HG03066 (cell line): ENCODE measurements around the gene SPEF2.

Source experiments
- ATAC-seq: cut with Tn5 transposase; IDR thresholded peaks from one replicate; pipeline ENCODE4 v1.9.1; 2021; ENCODE audit warnings: low read depth; ENCODE audit not compliant: unreplicated experiment

The SPEF2 gene

DNA sequence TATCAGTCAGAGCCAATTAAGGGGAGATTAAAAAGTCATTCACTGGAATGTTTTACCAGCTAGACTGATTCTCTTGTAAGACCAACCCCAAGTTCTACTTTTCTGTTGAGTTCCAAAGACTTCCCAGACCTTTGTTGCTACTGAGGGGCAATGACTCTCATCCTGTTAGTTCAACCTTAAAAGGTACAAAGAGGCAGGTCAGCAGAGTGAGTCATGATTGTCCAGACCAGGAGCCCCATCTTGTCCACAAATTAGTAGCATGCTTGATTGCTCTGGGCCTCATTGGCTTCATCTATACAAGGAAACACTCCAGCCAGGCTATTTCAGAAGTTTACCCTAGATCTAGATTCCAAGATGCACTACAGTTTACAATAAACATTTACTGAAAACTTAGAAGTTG lies 159.1 kb downstream of the SPEF2 start:
- no peak for ATAC-seq

DNA sequence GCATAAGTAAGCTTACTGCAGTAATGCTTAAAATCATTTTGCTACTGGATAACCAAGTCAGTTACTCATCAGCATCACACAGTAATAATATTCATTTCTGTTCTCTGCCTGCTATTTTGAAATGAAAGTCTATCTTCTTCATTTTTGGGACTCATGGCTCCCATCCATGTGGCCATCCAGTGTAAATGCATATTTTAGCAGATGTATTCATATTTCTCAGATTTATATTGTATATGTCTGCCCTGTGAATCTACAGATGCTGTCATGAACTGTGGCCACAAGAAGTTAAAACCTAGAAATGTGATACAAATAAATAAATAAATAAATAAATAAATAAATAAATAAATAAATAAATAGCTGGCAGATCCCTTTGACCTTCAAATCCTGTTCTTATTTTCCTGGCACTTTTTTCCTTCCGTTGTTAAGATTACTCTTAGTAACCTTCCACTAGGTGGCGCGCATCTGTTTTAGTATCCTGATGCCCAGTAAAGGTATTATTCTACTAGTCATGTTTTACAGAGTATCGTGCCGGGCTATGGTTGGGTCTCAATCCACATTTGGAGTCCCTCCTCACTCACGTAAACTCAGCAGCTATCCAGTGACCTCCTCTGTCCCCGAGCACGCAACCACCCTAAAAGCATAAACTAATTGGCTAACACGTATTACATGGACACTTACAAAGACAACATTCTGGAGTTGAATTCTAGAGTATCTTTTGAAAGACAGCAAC lies 159.9 kb downstream of the SPEF2 start:
- no peak for ATAC-seq

DNA sequence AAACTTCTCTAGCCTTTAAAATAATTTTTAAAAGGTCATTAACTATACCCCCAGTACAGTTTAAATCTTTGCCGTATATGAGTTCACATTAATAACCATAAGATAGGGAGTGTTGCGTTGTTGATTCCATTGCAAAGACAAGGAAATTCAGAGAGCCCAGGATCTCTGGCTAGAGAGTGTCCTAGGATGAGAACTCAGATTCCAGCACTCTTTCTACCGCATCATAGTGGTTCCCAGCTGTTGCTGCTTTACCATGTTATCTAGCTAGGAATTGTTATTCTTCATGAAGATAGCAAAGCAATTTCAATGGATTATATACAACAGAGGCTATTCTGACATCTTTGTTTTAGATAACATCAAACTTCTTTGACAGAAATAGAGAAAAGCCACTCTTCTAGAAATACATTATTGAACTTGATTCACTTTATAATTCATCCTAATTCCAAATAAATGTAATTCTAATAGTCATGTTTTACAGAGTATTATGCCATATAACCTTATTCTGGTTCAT lies 160.7 kb downstream of the SPEF2 start:
- ATAC-seq, result no peak

DNA sequence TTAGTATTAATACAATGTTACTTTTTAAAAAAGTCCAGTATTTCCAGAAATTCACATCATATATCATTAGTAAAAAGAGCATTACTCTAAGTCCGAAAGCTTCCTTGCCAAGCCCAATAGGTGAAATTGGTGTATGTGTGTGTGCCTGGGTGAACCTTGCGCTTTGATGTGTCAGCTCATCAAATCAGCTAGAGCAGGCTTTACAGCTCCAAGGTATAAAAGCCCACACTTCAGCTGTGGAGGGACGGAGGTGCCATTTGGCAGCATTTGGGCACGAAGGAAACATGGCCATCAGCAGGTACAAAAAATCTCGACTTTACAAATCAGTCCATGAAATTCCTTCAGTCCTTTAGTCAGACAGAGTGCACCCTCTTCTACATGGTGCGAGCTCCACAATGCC lies 162.6 kb downstream of the SPEF2 start:
- ATAC-seq, result no peak

DNA sequence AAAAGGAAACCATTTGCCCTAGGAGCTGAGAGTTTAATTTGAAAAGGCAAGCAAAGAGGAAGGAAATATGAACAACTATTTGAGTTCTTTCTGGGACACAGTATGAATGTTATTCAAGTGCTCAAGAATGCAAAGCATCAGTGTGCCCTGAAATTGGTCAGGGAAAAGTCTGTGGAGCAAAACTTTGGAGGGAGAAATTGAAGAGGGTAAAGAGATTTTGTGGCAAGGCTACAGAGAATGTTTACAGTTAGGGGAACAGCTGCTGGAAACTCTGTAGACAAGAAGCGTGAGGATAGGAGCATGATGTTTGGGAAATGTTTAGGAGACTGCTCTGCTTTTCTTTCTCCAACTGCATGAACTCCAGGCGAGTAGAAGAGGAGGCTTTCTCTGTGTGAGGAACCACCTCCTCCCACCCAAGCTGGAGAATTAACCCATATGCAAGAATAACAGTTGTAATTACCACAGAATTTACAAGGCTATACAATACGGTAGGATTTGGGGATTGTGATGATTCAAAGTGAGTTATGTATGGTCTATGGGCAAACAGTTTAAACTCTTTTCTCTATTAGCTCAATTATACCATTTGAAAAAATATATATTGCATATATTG lies 163.6 kb downstream of the SPEF2 start:
- ATAC-seq, result no peak

DNA sequence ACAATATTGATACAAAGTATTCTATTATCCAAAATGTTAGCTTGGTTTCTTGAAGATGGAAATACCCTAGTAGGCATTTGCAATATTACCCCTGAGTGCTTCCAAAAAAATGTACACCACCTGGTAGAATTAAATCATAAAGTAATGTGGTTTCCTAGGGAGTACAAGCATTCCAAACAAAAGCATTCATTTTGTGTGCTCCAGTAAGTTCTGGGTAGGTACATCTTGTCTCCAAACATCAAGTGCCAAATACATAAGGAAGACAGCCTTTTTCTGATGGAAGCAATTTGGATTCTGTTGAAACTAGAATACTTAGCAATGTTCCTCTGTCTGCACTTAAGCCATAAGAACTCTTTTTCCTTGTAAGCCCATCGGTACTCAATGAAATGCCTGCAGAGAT lies 165.9 kb downstream of the SPEF2 start:
- ATAC-seq, result no peak

DNA sequence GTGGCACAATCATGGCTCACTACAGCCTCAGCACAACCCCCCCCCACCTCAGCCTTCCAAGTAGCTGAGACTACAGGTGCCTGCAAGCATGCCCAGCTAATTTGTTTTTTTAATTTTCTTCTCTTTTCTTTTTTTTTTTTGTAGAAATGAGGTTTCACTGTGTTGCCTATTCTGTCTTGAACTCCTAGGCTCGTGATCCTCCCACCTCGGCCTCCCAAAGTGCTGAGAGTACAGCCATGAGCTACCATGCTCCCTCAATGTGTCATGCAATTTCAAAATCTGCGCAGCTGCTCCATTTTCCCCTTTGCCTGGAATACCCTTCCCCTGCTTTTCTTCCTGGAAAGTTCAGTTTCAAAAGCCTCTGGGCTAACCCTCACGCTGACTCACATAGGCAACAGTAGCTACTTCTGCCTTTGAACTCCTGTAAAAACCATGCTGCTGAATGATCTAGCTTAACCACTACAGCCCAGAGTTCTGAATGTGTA lies 168.0 kb downstream of the SPEF2 start:
- ATAC-seq, result no peak

DNA sequence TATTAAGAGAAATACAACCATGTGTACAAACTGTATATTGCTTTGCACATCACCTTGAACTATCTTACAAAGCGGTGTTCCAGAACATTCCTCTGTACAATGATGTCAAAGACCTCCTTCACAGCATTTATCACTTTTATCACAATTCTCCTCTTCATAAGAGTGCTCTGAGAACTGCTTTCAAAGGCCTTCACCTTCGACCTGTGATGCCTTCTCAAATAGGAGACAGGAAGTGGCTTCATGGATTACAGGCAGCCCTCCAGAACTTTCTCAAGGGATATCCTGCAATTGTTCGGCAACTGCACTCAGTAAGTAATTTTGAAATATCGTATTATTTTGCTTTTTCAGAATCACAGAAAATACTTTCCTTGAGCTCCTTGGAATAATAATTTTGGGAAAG lies 171.1 kb downstream of the SPEF2 start:
- ATAC-seq, result no peak

DNA sequence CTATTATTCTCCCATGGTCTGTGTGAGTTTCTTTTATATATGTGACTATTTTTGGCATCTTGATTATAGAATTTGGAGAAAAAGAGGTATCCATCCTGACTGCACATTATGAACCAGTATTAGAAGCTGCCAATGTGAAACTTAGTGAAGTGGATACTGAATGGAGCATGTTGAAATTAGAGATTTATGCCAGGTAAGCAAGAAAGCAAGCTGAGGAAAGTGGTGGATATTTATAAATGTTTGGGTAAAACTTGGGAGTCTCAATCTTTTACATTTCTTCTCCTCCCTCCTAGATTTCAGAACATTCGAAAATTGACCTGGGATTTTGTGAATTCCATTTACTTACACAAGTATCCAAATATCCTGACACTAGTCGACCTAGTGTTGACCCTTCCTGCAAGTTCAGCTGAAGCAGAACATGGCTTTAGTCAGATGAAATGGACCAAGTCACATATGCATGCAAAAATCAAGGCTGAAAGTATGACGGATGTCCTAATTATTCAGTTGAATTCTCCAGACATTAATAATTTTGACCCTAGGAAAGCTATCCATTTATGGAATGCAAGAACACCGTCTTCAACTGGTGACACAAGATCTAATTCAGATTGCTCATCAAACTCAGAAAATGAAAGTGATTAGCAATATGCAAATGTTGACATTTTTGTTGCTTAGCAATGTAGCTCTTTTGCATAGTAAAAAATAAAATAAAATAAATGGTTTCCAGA lies 172.2 kb downstream of the SPEF2 start:
- no peak for ATAC-seq

DNA sequence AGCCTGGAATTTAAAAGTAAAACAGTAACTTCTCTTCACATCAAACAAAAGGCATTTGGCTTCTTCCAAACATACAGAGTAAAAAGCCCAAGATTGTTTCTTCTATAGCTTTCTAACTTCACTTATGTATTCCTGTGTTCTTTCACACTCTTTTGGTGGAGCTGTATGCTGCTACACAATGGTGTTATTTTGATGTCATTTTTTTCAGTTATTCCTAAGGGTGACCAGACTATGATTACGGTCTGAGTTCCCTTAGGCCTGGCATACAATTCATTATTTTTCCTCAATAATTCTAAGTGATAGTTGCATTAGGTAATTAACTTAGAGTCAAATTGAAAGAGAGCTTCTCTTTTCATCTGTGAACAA lies 172.8 kb downstream of the SPEF2 start:
- ATAC-seq, result no peak

DNA sequence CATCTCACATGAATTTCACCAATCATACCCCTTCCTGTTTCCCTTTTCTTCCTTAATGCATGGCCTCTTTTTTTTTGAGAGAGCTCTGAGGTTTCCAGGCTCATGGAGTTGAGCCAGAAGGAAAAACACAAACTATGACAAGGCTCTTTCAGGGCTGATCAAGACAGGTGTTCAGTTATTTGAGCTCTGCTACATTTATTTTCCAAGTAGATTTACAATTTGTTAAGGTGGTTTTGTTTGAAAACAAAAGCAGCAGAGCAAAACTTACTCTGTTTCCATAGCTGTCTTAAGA lies 176.6 kb downstream of the SPEF2 start:
- ATAC-seq, result no peak

DNA sequence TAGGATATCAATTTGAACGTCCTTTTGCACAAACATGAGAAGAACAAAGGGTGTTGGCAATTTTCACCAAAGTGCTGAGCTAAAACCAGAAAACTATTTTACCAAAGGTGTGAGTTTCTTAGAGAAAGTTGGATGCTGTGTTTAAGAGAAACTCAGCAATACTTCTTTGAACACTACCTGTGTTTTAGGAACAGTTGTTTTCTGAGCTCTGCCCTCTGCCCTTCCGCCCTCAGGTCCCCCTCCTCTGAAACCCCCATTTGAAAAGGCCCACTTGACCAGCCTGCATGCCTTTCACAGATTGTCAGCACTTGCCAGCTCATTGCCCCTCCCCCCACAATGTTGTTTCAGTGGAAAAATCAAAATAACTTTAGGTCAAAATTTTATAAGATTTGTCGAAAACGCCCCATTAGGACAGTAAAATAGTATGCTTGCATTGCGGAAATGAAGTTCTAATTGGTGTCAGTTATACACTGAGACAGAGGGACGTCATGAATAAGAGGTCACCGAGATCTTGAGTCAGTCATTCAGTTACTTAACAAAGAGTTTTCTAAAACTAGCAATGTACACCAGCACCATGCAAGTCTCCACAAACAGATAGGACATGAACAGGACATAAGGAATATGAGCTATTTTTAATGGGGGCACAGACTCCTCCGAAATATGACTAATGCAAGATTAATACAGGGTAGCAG lies 177.2 kb downstream of the SPEF2 start:
- no peak for ATAC-seq

DNA sequence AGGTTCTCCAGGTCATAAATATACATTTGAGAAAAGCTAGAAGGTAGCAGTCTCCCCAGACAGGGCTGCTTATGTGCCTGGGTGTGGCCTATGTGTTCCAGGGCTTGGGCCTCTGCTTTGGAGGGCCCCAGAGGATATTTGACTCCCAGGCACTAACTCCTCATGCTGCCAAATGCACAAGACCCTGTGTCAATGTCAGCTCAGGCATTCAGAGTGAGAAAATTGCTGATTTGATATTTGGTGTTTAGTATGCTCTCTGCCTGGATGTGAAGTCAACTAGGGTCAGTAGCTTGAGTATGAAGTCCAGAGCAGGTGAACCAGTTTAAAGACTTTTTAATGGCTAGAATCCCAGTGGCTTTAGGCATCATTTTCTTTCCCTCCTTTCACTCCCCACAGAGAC lies 181.5 kb downstream of the SPEF2 start:
- no peak for ATAC-seq

DNA sequence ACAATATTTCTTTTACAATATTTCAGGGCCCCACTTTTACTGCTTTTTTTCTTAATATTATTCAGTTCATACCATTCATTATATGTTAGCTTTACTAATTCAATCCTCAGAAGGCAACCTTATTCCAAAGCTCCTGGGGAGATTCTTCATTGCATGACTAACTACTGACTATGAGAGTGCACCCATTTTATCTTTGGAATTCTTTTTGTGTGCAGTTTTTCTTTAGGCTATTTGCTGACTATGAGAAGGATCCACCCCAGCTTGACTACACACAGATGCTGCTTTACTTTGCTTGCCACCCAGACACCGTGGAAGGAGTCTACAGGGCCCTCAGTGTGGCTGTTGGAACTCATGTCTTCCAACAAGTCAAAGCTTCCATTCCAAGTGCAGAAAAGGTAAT lies 182.1 kb downstream of the SPEF2 start:
- no peak for ATAC-seq

DNA sequence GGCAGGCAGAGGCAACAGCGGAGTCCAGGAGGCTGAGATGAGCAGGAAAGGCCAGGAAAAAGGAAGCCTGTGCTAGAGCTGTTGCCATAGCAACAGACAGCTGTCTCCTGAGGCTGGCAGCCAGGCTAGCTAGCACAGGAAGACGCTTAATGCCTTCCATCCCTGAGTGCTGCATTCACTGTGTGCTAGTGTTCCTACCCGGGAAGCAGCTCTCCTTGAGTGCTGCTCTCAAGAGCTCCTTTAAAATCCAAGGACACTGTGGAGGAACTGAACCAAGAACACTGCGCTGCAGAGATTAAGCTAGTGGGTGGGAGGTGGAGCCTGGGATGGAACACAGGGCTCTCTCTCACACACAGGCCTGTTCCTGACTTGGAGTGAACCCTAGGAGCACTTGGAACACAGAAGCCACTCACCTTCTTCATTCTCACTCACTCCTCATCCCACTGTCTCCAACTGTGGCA lies 185.6 kb downstream of the SPEF2 start:
- no peak for ATAC-seq

DNA sequence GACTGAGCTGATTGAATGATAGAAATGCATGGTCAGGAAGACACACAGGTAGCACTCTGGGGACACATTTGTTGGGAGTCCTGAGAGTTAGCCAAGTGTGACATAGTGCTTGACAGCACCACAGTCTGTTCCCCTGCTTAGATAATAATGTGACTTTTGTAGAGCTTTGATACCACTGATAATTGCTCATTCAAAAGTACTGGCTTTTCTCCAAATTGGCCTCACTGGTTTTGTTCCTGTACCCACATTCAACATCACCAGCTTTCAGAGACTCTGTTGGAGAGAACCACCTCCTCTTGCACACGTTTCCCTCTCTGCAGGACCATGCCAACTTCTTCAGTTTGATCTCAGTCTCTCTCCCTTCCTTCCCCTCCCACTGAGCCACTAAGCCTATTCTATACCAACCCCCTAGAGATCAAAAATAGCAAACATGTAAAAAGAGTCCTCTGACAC lies 186.6 kb downstream of the SPEF2 start:
- ATAC-seq, result no peak

DNA sequence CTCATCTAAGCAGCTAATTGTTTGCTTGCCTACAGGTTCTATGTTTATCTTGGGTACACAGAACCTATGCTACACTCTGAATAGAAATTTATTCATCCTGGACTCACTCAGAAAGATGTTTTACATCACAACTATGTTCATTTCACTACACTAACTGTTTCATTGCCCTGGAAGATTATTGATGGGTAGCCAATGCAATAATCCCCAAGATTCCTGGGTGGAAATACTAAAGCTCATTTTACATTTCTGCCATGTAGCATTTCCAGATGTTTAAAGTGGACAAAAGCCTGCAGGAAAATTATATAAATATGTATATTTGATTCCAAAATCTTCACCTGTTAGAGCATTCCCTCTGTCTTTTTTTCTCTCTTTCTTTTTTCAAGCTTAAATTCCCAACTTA lies 187.2 kb downstream of the SPEF2 start:
- ATAC-seq, result no peak

DNA sequence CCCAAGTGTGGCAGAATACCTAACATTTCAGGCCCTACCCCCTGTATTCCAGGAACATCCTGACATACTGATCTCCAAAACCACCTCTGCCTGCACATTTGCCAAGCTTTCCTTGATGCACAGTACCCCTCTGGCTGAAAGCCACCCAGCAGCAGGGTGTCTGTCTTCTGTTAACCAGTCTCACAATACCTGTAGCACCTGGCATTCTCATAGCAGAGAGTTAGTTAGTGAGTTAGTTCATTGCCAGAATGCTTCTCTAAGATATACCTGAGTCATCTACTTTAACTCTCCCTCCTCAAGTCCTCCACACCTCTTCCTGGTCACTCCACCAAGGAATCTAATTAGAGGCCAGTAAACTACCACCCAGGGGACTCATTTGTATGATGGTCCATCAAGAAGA lies 192.9 kb downstream of the SPEF2 start:
- no peak for ATAC-seq

DNA sequence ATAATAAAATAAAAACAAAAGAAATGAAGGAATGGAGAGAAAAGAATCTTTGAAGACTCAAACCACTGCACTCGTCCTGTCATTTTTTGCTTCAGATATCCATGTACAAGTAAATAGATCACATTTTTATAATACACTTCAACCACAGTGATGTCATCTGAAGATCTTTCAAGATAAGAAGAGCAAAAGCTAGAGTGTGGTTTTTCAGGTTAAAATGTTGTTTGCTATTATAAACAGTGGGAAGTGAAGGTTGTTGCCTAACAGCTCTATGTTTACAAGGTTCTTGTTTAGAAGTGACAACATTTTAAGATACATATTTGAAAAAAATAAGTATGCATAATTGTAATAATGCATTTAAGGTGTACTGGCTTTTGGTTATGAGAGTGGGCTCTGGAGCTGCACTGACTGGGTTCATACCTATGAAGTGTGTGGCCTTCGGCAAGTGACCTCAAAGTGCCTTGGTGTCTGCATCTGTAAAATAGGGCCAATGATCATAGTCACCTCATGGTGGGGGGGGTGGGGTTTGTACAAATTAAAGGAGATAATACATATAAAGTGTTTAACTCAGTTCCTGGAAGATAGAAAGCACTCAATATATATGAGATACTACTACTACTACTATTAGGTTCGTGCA lies 193.6 kb downstream of the SPEF2 start:
- ATAC-seq, result no peak

DNA sequence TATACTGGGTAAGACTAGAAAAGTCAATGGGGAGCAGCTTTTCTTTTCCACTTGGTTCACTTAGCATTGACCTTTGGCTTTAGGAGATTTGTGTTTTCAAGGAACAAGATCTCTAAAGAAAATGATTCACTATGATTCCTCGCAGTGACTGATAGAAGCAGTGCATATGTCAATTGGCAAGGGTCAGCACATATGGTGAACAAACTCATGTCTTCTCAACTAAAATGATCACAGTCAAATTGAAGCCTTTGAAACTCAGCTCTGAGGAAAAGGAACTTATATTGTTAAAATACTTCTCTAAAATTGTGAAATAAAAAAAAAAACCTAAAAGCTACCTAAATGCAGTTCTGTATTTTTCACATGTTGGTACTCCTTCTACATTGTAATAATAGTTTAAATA lies 195.9 kb downstream of the SPEF2 start:
- no peak for ATAC-seq
